ENCODE measurements around the gene ALDH1A3. TPM values are rescaled to one million over a fixed set of nuclear protein-coding genes. Genes with fewer than 3 reads are reported as not detected.

The ALDH1A3 gene
- total and polyA plus RNA-seq, 2 experiments from 2014 or later, result 4.0 to 19.8 TPM

DNA sequence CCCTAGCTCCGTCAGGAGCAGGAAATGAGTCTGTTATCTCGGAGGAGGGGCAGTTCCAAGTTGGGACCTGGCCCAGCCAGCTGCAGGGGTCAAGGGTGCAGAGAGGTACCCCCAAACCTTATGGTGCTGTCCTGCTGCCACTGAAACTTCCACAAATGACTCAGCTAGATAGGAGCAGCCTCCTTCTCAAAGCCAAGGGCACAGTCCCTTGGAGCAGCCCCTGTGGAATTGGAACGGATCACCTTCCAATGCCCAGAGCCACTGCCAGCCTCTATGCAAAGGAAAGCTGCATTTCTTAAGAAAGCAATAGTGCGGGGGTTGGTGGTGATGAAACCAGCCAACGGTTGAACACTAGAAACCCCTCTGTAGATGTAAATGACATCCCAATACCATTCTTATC, 20.0 kb downstream of the ALDH1A3 start:
- Mint-ChIP-seq H3K27me3 (ENCODE audit: insufficient read depth, low read depth, poor library complexity) (peaks cover 9% of the 10 kb centered on the region), H3K36me3 (ENCODE audit: low read depth) (no peaks in the 10 kb centered on the region), H3K27ac (no peak overlapping the region; the same call in 1 of the 2 replicates), H3K4me3 (no peak overlapping the region), H3K9me3 (no peaks in the 10 kb centered on the region), H3K4me1 (peaks cover 17% of the 10 kb centered on the region)
- H3F3A ChIP-seq (replicated peaks; ENCODE audit: low read depth), result no peaks in the 10 kb centered on the region
- no peak overlapping the region for H3K27ac ChIP-seq (ENCODE audit: low read depth)
- DNase-seq (ENCODE audit: low spot score), result no peak
- H3K27me3 ChIP-seq (ENCODE audit: insufficient read depth), result no peaks in the 10 kb centered on the region
- no peaks in the 10 kb centered on the region for H3K9me2 ChIP-seq (ENCODE audit: insufficient read depth)
- no peak overlapping the region for H2AFZ ChIP-seq
- H3K4me1 ChIP-seq (ENCODE audit: insufficient read depth), result no peaks in the 10 kb centered on the region; the same call in 1 of the 2 replicates
- no peak overlapping the region for H3K4me2 ChIP-seq
- TF ChIP-seq POLR2AphosphoS5 (IDR thresholded peaks at IDR 0.05; ENCODE audit: low read depth) (no peak), JUNB (IDR thresholded peaks at IDR 0.05; ENCODE audit: unreplicated experiment) (no peak), ZNF331 (CRISPR knock-in tag; IDR thresholded peaks at IDR 0.05; ENCODE audit: low read depth) (no peak), CREB1 (CRISPR knock-in tag; IDR thresholded peaks at IDR 0.05; ENCODE audit: low read depth) (no peak), STAT1 (IDR thresholded peaks at IDR 0.05; ENCODE audit: unreplicated experiment) (no peak), ZNF114 (CRISPR knock-in tag; IDR thresholded peaks at IDR 0.05) (no peak)
- TF ChIP-seq, protein P1, sequence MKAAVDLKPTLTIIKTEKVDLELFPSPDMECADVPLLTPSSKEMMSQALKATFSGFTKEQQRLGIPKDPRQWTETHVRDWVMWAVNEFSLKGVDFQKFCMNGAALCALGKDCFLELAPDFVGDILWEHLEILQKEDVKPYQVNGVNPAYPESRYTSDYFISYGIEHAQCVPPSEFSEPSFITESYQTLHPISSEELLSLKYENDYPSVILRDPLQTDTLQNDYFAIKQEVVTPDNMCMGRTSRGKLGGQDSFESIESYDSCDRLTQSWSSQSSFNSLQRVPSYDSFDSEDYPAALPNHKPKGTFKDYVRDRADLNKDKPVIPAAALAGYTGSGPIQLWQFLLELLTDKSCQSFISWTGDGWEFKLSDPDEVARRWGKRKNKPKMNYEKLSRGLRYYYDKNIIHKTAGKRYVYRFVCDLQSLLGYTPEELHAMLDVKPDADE (IDR thresholded peaks at IDR 0.05), result no peak
- TF ChIP-seq, protein P2, sequence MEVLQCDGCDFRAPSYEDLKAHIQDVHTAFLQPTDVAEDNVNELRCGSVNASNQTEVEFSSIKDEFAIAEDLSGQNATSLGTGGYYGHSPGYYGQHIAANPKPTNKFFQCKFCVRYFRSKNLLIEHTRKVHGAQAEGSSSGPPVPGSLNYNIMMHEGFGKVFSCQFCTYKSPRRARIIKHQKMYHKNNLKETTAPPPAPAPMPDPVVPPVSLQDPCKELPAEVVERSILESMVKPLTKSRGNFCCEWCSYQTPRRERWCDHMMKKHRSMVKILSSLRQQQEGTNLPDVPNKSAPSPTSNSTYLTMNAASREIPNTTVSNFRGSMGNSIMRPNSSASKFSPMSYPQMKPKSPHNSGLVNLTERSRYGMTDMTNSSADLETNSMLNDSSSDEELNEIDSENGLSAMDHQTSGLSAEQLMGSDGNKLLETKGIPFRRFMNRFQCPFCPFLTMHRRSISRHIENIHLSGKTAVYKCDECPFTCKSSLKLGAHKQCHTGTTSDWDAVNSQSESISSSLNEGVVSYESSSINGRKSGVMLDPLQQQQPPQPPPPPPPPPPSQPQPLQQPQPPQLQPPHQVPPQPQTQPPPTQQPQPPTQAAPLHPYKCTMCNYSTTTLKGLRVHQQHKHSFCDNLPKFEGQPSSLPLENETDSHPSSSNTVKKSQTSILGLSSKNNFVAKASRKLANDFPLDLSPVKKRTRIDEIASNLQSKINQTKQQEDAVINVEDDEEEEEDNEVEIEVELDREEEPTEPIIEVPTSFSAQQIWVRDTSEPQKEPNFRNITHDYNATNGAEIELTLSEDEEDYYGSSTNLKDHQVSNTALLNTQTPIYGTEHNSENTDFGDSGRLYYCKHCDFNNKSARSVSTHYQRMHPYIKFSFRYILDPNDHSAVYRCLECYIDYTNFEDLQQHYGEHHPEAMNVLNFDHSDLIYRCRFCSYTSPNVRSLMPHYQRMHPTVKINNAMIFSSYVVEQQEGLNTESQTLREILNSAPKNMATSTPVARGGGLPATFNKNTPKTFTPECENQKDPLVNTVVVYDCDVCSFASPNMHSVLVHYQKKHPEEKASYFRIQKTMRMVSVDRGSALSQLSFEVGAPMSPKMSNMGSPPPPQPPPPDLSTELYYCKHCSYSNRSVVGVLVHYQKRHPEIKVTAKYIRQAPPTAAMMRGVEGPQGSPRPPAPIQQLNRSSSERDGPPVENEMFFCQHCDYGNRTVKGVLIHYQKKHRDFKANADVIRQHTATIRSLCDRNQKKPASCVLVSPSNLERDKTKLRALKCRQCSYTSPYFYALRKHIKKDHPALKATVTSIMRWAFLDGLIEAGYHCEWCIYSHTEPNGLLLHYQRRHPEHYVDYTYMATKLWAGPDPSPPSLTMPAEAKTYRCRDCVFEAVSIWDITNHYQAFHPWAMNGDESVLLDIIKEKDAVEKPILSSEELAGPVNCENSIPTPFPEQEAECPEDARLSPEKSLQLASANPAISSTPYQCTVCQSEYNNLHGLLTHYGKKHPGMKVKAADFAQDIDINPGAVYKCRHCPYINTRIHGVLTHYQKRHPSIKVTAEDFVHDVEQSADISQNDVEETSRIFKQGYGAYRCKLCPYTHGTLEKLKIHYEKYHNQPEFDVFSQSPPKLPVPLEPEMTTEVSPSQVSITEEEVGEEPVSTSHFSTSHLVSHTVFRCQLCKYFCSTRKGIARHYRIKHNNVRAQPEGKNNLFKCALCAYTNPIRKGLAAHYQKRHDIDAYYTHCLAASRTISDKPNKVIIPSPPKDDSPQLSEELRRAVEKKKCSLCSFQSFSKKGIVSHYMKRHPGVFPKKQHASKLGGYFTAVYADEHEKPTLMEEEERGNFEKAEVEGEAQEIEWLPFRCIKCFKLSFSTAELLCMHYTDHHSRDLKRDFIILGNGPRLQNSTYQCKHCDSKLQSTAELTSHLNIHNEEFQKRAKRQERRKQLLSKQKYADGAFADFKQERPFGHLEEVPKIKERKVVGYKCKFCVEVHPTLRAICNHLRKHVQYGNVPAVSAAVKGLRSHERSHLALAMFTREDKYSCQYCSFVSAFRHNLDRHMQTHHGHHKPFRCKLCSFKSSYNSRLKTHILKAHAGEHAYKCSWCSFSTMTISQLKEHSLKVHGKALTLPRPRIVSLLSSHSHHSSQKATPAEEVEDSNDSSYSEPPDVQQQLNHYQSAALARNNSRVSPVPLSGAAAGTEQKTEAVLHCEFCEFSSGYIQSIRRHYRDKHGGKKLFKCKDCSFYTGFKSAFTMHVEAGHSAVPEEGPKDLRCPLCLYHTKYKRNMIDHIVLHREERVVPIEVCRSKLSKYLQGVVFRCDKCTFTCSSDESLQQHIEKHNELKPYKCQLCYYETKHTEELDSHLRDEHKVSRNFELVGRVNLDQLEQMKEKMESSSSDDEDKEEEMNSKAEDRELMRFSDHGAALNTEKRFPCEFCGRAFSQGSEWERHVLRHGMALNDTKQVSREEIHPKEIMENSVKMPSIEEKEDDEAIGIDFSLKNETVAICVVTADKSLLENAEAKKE (CRISPR knock-in tag; IDR thresholded peaks at IDR 0.05), result no peak
- TF ChIP-seq, protein P3, sequence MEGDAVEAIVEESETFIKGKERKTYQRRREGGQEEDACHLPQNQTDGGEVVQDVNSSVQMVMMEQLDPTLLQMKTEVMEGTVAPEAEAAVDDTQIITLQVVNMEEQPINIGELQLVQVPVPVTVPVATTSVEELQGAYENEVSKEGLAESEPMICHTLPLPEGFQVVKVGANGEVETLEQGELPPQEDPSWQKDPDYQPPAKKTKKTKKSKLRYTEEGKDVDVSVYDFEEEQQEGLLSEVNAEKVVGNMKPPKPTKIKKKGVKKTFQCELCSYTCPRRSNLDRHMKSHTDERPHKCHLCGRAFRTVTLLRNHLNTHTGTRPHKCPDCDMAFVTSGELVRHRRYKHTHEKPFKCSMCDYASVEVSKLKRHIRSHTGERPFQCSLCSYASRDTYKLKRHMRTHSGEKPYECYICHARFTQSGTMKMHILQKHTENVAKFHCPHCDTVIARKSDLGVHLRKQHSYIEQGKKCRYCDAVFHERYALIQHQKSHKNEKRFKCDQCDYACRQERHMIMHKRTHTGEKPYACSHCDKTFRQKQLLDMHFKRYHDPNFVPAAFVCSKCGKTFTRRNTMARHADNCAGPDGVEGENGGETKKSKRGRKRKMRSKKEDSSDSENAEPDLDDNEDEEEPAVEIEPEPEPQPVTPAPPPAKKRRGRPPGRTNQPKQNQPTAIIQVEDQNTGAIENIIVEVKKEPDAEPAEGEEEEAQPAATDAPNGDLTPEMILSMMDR (conservative IDR thresholded peaks at IDR 0.05; ENCODE audit: low read depth in 2 of 2), result no peak
- ATAC-seq, result no peak
- H3K4me3 ChIP-seq, result no peak overlapping the region
- no peaks in the 10 kb centered on the region for H3K79me2 ChIP-seq (replicated peaks; ENCODE audit: insufficient read depth)
- no peaks in the 10 kb centered on the region for H3K36me3 ChIP-seq (ENCODE audit: insufficient read depth)
- H4K20me1 ChIP-seq (replicated peaks; ENCODE audit: insufficient read depth), result no peaks in the 10 kb centered on the region
